CD4-positive, alpha-beta T cell treated with Interleukin-6 at 100 ng/mL for 8 hours (primary cell): ENCODE results near the gene KLF6.

Experiments used
- DNase-seq: peaks from one replicate; pipeline ENCODE4 v3.0.0-alpha.2; 2020; ENCODE audit warnings: mixed read lengths, low spot score

KLF6 gene

GRCh38 chr10:3787816-3788215 lies 2.8 kb upstream of the KLF6 start:
- DNase-seq, result no peak

DNA sequence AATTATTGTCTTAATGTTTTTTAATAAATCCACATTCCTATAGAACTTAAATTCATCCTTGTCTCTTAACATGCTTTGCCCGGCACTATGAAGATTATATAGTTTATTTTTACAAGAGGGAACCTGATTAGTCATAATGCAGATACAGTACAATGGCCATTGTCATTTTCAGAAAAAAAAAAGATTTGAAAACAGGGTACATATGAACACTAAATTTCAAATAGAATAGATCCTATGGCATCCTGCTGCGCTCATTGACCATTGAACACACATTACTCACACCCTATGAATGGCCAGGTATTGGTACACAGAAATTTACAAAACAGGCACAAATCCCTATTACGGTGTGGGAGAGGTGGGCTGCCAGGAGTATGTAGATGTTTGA lies 2.0 kb upstream of the KLF6 start:
- DNase-seq, result no peak

- peak; percentile 40 for DNase-seq
Measured at GRCh38 chr10:3786295-3787015, 1.4 kb upstream of the KLF6 start.

DNA sequence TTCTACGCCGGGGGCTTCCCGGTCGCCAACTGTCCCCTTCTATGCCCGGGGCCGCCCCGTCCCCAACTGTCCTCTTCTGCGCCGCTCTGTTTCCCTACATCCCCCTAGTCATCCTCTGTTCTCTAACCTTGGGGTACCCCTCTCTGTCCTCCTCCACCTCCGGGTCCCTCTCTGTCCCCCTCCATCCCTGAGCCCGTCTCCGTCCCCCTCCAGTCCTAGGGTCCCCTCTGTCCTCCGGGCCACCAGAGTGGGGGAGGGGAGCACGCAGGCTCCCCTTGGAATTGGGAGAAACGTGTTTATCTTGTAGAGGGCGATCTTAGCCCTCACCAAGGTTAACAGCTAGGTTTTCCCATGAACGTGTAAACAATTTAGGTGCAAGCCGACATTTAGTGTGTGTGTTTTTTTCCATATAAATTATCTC lies 852 bp upstream of the KLF6 start:
- DNase-seq, result no peak

DNA sequence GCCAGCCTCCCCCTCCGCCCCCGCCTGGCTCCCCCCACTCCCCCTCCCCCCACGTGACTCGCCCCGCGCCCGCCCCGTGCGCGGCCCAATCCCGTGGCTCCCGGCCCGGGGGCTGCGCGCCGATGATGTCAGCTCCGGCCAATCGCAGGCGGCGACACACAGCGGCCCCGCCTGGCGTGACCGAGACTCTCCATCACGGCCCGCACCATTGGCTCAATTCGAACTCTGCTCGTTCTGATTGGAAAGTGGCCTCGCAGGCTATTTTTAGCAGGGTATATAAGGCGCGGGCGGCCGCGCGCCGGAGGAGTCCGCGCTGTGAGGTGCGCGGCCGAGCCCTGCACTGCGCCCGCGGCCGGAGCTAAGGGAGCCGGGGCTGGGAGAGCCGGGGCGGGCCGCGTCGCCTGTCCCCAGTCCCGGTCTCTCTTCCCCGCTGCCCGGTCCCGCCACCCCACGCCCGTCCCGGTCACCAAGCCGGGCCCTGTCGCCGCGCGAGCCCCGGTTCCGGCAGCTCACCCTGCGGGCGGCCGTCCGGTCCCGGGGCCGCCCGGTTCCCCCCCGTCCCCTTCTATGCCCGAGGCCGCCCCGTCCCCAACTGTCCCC lies 342 bp upstream of the KLF6 start:
- DNase-seq, result peak; percentile 99

DNA sequence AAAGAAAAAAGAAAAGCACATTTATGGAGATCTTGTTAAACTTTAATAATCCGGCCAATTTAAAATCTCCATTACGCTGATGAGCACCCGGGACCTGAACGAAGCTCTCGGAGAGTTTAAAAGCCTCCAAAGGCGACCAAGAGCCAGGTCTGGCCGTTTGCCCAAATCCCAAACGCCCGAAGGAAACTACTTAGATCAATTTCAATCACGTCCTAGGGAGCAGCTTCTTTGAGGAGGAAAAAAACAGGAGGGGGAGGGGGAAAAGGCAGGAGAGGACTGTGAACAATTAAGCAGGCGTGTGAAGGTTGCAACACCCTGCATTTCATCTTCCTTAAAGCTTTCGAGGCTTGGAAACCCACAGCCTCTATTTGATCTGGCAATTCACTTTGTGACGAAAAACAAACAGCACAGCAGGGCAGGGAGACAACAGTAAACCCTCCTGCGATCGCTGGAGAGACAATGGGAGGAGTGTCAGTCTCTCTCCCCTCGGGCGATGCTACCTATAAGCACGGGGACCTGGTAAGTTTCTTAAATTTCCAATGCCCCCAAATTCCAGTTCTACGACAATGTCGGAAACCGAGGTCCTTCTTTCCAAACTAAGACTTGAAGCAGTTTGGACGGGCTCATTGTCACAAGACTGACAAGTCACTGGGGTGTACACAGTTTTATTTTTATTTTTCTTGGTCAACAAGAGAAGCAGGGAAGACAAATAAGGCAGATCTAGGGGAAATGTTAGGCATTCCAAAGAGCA lies 1.2 kb downstream of the KLF6 start:
- peak; percentile 56 for DNase-seq

DNA sequence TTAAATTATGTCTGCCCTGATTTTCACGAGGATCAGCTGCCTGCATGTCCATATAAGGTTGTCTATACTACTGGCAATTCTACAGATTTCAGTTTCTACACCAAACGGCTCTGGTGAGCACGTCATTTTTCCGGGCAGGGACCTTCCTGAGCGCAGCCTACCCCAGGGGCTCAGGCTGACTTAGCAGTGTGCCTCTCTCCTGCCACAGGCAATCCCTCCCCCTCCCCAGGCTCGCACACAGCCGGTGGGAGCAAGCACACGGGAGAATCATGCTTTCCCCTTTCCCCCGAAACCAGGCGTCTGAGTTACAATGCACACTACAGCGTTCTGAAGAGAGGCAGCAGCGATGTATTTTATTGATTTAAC lies 1.7 kb downstream of the KLF6 start:
- peak; percentile 75 for DNase-seq

DNA sequence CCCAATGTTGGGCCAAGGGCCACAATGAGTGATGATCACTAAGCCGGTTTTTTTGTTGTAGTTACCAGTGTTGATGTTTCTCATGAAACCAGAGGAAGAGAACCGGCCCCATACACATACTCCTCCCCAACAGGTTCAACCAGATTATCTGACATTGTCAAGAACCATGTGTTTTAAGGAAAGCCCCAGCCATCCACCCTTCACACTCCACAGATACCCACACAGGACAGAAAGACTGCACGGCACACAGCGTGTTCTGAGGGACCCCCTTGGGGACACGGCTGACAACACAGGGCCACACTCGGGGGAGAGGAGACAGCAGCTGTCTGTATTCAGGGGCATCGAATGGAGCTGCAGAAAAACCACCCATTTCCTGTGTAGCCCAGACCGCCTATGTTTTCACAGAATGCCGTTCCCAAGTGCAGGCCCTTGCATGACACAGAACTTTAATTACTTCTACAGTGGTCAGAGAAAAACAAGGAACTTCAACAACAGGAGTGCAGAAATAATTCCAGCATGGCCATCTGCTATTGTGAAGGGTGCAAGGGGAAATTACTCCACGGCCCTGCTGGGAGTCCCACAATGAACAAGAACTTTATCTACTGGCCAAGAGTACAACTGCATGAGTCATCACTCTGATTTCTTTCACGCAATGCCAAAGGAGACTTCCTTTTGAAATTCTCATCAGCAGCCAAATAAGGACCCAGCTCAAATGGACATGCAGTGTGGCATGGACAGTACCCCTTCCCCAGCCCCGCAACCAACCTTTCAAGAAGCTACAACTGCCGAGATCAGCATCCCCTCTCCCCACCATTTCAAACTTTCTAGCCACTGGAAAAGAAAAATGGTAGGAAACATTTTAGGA lies 2.3 kb downstream of the KLF6 start:
- peak; percentile 65 for DNase-seq

DNA sequence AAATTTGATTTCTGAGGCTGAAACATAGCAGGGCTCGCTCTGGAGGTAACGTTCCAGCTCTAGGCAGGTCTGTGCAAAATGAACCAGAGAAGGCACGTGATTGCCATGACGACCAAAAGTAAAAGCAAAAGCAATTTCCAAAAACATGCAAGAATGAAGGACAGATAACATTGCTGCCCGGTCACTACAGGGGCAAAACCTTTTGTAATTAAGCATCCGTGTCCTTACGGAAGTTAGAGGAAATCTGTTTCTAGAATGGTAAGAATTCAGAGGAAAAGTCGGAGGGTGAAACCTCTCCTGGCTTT lies 2.9 kb downstream of the KLF6 start:
- peak; percentile 46 for DNase-seq

- peak; percentile 61 for DNase-seq
Measured at GRCh38 chr10:3781468-3782145, 3.4 kb downstream of the KLF6 start.

DNA sequence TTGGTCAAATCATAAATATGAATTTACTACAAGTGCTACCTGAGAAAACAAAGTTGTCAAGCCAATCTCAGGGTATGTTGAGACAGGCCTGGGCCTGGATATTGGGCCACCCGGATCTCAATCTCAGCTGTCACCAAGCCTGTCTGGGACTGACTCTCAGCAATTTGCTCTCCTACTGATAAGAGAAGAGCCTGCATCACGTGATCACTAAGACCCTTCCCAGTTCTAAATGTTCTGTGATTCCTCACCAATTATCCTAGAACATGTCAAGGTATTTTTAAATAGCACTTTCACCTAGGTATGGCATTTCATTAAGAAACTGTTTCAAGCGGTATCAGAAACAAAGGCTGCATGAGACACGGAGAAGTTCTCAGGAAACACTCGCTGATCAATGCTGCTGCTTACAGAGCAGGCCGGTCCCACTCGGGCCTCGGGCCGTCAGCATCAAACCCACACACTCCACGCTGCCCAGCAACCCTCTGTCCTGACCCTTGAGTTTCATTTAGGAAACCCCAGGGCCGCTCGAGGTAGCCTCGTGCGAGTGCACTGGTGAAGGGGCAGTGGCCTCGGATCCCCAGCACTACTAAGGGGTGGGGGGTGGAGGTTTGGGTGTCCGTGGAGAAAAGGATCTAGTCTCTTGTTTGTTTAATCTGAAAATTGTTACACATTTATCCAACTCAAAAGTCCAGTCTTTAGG lies 4.1 kb downstream of the KLF6 start:
- DNase-seq, result no peak

GRCh38 chr10:3780021-3780770 lies 4.8 kb downstream of the KLF6 start:
- DNase-seq, result no peak

GRCh38 chr10:3779158-3779741 lies 5.8 kb downstream of the KLF6 start:
- DNase-seq, result no peak

DNA sequence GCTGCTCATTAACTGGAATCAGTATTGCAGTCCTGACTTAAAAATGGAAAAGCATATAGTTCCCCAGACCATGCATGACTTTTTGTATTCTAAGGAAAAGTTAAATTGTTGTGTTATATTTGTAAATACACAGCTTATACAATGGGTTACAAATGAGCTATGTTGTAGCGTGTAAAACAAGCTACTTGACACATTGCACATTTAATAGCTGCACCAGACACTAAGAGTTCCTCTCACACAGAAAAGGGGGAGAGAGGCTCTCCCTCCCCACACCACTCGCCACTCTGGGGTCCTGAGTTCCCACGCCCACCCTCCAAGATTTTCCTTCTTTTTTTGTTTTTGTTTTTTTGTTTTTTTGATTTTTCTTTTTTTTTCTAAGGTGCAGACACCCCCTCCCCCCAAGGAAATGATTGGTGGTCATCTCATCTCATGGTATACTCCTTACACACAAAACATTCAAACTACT lies 6.3 kb downstream of the KLF6 start:
- DNase-seq, result no peak

DNA sequence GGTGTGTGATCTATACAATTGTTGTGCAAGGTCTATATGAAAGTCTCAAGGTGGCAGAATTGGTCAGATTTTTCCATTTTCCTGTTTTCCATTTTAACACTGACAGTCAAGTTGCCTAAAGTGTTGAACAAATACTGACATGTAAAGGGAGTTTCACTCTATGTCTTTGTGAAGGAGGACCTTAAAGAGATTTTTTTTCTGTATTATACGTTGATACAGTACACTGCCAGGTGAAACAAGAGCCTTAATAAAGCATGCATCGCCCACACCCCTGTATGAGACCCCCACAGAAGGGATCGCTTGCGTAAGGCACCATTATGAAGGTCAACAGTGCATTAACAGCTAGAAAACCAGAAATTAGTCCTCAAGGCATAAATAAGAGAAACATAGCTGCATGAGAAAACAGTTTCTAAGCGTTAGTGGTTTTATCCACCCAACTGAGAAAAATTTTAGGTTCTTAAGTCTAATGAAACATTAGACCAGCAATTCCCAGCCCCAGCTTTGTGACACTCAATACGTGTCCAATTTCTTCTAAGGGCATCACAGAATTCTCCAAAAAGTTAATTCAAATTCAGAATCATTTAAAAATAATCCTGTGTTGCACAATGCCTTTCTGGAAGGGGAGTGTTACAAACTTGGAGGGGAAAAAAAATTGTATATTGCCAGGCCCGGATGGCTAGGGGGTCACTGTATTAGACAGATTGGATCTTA lies 6.9 kb downstream of the KLF6 start:
- no peak for DNase-seq

GRCh38 chr10:3776796-3777571 lies 8.0 kb downstream of the KLF6 start:
- DNase-seq, result peak; percentile 77

DNA sequence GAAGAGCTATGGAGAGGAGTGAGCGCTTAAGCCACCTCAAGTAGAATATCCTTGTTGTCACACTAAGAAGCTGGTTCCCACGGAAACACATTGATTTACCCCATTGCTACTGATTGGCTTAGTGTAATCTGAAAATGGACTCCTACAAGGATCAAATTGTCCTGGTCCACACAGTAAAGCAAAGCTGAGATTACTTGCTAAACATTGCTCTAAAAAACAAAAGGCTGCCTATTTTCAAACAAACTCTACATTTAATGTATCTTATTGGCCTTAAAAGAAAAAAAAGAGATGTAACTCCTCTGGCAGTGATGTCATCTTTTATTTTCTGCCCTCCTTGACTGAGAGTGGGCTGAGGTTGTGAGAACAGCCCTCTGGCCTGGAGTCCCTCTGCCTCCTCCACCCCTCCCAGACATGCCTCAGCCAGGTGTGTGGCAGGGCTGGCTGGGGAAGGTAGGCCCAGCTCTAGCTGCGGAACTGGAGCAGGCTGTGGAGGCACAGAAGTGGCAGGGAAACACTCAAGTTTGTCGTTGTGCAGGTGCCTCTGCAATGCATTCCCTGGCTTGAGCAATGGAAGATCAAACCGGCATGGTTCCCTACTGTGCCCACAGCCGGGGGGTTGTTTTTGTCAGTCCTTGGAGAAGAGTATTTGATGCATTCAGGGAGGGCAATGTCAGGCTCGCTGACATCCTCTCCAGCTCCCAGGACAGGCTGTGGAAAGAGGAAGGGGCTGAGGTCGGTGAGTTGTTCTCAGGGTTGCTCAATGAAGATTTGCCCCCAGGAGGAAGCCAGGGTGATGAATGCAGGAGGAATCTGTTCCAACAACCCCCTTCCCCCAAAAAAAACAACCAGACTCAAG lies 9.1 kb downstream of the KLF6 start:
- no peak for DNase-seq
